DMS79 treated with DMSO at 0.1 percent for 48 hours (cell line): ENCODE data around the gene COASY.

Experiments
- DNase-seq: peaks from one replicate; lab custom pipeline; 2025; lab: John Stamatoyannopoulos, UW

The COASY gene

DNA sequence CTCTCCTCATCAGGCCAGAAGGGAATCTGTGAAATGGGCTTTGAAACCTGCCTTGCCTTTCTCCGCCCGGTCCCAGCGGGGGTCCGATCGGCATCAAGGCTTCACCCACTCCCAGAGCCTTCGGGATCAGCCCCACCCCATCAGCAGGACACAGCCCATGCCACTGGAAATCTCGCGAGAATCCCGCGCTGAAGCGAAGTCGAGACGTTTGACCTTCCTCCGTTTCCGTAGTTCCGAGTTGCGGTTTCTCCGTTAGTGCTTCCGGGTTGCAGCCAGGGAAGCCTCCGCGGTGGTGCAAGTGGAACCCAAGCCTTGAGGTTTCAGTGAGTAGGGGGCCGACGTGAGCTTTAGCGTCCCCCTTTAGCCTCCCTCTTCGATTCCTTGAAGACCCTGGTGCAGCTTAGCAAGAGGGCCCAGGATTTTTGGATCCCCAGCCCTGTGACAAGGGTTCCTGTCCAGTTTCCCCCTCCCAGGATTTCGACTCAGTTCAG, at the start of gene COASY:
TSS of gene COASY (plus strand) at position 252 of the 491 bp plus-strand sequence. CDS start 475 bp downstream, outside the sequence.
- peak; percentile 89 for DNase-seq

DNA sequence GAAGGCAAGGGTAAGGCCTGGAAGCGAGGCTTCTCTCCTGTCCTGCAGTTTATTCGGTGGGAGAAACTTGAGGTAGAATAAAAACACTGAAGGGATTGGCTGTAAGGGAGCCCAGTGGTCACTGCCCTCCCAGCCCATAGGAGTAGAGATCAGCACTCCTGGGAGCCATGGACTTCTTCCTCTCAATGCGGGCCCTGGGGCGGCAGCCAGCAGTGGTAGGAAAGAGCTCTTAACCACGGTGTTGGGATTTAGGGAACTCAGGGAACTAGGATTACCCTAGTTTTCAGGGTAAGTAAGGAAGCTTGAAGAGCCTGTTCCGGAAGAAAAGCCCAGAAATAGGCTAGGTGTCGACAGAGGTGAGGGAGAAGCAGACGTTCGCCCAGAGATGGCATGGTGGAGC, 49.7 kb upstream of the COASY start:
- DNase-seq = no peak

DNA sequence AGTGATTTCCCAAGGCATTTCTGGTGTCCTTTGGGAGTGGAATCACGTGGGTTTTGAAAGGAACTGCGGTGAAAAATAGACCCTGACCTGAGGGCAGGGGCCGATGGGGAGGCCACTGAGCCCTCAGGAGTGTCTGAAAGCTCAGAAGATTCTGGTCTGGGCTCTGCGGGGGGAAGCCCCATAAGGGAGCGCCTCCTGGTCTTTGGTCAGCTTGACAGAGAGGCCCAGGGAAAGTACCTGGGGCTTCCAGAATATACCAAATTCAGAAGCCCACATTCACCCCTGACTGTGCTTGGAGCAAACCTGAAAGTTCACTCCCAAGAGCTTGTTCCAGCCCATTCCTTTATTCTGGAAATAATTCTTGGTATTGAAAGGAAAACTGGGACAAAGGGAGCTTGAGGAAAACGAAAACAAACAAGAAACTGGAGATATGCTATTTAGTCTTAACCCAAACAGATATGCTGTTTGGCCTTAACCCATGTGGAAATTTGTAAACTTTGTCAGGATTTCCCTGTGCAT, 49.2 kb upstream of the COASY start:
- DNase-seq = no peak

DNA sequence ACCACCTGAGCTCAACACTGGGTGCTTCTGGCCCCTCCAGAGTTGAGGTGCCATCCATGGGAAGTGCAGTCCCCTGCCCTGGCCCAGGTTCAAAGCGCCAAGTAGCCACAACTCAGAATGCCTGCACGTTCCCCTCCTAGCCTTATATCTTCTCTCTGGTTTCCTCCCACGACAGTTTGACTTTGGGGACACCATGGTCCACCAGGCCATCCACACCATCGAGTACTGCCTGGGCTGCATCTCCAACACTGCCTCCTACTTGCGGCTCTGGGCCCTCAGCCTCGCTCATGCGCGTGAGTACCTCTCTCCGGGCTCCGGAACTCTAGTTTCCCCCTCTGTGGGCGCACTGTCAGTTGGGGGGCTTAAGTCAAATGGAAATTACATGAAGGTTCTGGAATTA, 48.3 kb upstream of the COASY start:
- no peak for DNase-seq

DNA sequence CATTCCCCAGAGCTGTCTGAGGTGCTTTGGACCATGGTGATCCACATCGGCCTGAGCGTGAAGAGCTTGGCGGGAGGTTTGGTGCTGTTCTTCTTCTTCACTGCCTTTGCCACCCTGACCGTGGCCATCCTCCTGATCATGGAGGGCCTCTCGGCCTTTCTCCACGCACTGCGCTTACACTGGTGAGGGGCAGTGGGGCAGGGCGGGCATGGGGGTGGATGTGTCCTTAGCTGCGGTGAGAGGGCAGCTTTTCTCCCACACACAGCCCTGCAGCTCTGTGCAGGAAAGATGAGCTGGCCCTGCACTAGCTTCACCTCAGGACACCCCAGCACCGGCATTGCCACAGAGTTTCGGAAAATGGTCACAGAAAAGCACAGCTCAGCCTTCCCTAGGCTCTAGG, 47.7 kb upstream of the COASY start:
- no peak for DNase-seq

DNA sequence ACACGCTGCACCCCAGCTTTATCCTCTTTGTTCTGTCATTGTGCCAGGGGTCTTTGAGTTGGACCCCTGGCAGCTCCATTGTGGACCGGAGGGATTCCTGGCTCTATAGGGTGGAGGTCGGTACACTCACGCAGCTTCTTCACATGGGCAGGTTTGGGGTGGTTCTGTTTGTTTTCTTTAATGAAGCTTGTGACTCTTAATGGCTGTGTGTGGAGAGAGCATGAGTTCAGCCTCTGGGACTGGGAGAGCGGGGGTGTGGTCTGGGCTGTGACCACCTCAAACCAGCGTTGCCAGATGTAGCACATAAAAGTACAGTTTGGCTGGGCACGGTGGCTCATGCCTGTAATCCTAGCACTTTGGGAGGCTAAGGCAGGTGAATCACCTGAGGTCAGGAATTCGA, 47.1 kb upstream of the COASY start:
- no peak for DNase-seq

DNA sequence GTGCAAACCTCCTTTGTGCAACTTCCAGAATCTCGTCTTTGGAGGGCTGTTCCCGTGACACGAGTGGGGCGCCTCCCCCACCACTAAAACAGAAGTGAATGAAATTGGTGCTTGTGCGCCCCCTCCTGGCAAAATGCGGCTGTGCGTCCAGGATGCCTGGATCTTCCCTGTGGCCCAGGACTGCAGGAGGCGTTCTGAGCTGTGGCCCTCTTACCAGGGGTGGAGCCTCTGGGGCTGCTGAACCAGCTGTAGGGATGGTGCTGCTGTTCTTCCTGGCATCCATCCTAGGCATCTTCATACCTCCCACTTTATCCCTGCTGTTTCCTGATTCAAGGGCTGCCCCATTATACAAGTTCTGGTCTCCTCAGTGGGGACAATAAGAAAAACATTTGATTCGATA, 44.4 kb upstream of the COASY start:
- DNase-seq = no peak

DNA sequence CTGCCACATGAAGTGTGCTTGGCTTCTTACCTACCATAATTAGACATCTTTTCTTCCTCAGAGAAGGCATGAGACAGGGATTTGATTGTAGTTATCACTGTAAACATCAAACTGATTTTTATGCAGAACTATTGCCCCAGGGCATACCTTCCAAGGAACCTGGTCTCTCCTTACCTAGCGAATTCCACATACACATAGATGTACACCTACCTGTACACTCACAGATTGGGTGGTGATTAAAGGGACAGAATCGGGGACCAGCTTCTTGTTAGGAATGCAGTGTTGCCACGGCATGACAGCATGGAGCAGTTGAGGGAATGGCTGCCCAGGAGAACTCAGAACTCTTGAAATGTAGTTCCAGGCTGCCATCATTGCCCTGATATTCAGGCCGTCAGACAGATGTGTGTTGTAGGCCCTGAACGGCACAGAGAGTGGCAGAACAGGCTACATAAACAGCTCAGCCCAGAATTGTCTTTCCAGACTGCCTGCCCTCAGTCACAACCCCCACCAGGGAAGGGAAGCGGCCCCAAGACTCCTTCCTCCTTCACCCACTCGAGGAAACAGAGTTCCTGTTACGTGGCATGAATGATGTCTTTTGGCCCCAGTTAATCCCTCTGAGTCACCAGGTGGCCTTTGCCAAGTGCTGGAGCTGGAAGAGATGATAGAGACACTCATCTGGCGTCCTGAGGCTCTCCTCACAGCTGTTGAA, 43.7 kb upstream of the COASY start:
- no peak for DNase-seq

DNA sequence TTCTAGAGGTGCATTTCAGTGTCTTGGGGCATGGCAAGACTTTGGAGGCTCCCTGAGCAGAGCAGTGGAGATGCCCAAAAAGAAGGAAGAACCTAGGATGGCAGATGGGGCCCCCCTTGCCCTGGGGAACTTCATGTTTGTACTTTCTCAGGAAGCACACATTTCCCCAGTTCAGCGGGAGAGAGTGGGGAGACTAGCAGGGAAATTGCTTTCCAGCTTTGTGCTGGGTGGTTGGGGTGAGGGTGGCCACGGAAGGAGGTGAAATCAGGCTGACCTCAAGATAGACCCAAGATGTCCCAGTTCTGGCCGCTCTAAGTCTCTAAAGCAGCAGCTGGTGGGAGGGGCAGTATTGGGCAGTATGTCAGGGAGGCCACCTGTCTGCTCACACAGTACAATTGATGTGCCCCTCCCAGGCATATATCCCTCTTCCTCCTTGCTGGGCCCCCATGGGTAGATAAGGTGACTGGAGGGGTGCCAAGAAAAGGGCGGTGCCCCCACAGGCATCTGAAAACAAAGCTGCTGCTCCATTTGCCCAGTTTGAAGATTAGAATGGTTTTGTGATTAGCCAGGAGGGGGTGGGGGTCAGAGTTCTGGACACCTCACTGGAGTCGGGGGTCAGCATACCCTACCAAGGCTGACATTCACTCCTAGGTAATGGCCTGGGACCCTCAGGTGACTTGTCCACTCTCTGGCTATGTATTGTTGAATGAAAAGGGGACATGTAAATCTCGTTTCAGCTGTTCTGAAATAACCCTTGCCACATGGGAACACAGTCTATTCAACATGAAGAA, 43.0 kb upstream of the COASY start:
- no peak for DNase-seq

DNA sequence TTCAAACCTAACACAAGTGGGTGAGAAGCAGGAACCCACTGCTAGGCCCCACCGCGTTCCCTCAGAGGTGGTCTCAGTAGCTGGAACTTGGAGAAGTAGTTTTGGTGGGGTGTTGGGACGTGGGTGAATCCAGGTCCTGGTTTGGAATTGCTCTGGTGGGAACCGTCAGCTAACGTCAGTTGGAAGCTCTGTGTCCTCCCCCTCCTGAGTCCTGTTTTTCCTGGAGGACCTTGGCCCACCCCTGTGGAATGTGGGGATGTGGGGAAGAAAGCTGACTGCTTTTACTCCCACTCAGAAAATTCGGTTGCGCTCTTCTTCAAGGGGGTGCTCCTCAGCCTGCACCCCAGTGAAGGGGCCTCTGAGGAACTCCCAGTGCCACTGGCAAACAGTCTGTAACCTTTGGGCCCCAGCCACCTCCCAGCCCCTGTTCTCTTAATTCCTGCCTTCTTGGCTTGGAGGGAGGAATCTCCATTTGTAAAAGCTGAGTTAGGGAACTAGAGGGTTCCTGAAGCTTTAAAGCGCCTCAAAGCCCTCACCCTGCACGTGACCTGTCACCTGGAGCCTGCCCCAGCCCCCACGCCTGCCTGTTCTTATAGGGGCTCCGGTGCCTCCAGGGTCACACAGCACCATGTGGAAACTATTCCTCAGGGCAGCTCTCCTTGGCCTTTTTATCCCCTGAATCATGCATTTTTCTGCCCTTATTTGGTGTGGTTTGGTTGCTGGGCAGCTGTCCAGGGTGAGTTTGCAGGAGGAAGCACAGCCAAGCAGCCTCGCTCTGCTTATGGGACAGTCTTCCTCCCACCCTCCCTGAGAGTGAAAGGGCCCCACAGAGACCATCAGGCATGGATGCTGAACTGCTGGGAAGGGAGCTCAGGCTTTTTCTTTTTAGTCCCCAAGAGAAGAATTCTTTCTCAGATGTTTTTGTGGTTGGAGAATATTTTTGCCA, 42.1 kb upstream of the COASY start:
- DNase-seq = no peak

DNA sequence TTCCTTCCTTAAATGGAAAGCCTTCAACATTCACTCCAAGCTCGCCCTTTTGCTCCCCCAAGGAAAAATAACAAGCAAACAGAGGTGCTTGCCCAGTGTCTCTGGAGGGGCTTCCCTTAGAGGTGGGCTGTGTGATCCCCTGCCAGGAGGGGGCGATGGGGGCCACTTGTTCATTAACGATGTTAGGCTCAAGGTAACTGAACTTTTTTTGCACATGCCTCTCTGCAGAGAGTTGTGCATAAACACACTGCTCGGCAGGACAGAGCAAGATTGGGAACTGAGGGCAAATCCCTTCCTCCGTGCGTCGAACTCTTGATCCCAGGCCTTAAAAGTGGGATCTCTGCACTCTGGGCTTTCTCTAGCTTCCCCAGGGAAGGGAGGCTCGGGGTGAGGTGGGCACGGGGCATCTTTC, 41.4 kb upstream of the COASY start:
- no peak for DNase-seq

DNA sequence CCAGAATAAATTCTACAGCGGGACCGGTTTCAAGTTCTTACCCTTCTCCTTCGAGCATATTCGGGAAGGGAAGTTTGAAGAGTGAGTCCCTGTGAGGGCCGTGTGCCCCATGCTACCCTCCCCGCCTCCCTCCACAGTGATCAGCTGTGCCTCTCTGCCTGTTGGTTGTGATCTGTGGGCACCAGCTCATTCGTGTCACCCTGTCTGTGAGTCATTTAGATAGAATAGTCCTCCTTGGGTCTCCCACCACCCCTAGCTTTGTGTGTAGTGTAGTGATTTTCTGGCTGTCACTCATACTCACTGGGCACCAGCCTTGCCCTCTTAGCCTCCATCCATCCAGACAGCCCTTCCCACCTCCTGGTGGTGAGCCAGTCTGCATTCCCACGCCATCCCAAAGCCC, 40.9 kb upstream of the COASY start:
- no peak for DNase-seq

DNA sequence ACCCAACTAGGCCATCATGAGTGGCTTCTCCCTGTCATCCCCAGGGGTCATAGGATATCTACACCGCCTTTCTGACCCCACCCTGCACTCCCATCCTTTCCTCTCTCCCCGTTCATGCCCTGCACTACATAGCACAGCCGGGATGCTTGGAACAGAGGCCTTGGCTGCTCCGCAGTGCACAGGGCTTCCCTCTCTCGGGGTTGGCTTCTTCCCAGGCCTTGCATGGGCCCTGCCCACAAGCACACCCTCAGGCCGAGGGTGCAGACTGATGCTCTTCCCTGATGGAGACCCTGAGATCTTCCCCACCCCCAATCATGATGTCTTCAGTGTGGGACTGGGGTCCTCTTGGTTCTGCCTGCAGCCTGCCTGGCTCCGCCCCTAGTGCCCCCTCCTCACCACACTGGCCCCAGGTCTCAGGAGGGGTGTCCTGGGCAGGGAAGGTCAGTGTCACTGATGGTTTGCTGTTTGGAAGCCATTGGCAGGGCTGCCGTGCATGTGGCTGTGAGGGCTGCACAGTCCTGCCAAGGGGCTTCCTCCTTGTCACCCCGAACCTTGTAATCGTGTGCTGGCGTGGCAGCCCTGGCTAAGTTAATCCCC, 40.2 kb upstream of the COASY start:
- no peak for DNase-seq

DNA sequence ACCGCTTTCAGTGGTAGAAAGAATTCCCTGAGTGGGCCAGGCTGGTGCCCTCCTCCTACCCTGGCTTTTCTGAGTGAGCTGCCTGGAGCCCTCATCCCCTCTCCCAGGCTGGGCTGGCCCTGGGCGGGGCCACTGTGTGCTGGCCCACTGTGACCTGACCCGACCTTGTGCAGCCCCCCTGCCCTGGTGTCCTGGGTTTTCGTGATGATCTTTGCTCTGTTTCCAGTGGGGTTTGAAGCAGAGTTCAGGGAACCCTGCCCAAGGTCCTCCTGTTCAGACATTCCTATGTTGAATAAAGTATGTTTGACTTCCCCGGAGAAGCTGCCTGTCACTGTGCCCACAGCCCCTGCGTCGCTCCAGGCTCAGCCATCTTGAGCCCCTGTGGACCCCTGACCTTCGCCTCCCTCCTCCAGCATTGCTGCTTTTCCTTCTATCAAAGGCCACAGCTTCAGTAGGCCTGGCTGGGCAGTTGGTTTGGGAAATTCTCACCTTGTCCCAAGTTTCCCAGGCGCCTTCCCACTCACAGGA, 39.6 kb upstream of the COASY start:
- no peak for DNase-seq

DNA sequence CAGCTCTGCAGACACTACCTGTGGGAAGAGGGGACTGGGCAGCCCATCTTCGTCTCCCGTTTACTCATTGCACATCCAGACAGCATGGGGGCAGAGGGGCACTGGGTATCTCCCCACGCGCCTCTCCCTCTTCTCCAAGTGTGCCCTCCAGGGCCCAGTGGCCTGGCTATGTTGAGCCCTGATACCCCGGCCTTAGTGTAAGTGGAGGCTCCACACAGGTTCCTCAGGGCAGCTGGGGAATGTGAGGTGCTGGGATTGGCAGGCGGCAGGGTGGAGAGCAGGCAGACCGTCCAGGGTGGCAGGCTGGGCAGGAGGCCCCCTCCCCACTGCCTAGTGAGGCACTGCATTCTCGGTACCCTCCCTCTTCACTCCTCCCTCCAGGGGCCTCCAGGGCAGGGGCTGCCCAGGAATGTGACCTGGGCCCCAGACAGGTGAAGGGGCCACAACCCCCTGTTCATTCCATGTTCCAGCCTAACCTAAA, 39.1 kb upstream of the COASY start:
- DNase-seq = no peak

DNA sequence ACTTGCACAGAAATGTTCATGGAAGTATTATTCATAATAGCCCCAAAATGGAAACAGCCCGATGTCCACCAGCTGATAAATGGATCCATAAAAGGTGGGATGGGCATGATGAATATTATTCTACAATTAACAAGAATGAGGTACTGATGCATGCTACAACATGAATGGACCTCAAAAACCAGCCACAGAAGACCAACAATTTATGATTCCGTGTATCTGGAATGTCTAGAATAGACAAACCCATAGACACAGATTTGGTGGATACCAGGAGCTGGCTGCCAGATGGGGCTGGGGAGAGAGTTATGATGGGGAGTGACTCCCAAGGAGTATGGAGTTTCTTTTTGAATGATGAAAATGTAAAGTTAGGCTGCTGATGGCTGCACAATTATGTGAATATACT, 36.7 kb upstream of the COASY start:
- no peak for DNase-seq

DNA sequence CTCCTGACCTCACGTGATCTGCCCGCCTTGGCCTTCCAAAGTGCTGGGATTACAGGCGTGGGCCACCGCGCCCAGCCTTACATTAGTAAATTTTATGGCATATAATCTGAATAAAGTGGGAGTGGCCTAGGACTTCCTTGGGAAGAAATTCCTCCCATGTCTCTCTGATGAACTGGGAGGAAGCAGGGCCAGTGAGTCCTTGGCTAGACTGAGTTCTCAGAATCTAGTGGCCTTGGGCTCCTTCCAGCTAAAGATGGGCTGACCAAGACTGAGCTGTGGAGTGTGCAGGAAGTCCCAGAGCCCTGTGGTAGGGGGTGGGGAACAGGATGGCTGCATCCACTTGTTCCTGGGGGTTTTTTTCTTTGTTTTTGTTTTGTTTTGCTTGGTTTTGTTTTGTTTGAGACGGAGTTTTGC, 35.9 kb upstream of the COASY start:
- DNase-seq = no peak

DNA sequence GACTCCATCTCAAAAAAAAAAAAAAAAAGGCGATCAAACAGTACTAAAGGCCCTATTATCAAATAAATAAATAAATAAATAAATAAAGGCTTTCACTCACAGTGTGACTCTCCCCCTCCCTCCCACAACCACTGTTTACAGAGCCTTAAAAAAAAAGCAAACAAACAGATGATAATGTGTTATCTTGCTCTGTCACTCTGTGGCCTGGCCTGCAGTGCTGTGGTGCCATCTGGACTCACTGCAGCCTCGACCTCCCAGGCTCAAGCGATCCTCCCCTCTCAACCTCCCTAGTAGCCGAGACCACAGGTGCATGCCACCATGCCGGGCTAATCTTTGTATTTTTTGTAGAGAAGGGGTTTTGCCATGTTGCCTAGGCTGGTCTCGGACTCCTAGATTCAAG, 34.0 kb upstream of the COASY start:
- no peak for DNase-seq

DNA sequence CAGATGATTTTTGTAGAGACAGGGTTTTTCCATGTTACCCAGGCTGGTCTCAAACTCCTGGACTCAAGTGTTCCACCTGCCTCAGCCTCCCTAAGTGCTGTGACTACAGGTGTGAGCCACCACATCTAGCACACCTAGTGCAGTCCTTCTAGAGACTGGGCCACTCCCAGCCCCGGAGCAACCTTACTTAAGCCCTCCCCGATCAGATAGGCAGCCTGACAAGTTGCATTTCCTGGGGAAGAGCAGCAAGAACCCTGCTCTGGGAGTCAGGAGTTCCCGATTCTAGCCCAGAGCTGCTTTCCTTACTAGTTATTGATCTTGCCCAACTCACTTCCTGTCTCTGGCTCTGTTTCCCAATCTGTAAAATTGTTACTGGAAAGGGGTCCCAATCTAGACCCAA, 32.9 kb upstream of the COASY start:
- no peak for DNase-seq

DNA sequence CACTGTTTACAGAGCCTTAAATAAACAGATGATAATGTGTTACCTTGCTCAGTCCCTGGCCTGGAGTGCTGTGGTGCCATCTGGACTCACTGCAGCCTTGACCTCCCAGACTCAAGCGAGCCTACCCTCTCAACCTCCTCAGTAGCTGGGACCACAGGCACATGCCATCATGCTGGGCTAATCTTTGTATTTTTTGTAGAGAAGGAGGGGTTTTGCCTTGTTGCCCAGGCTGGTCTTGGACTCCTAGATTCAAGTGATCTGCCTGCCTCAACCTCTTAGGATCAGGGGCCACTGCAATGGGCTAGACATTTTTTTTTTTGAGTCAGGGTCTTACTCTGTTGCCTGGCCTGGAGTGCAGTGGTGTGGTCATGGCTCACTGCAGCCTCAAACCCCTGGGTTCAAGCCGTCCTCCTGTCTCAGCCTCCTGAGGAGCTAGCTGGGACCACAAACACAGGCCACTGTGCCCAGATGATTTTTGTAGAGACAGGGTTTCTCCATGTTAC, 30.9 kb upstream of the COASY start:
- DNase-seq = no peak
